Stomach (tissue), 9 donors: ENCODE data around the gene RGS3. TPM values are rescaled to one million over a fixed set of nuclear protein-coding genes. Genes with fewer than 3 reads are reported as not detected.

Experiments
- DNase-seq, 2 donors: peaks; one replicate each; pipeline versions ENCODE4 v3.0.0 to v3.0.0-alpha.2; 2013 to 2019
- H3K27ac ChIP-seq, 5 donors: fragments of 200-600 bp in 4 of 5; sonication (generic) in 4 of 5; one replicate each; pipeline ENCODE4 v1.5.1; 2013 to 2019; ENCODE audit warnings: mild to moderate bottlenecking in 1 of 5, moderate library complexity in 1 of 5
- H3K27me3 ChIP-seq, 3 donors: fragments of 200-600 bp; sonication (generic); one replicate each; pipeline ENCODE4 v1.5.1; 2017 to 2019; ENCODE audit warnings: mixed run types in 1 of 3
- H3K36me3 ChIP-seq, 4 donors: fragments of 200-600 bp; sonication (generic); 1 replicate in 3 of 4; 2 replicates in 1 of 4; pipeline ENCODE4 v1.5.1; 2016 to 2019
- H3K4me1 ChIP-seq, 4 donors: fragments of 200-600 bp; sonication (generic); one replicate each; pipeline ENCODE4 v1.5.1; 2016 to 2019
- H3K4me3 ChIP-seq, 4 donors: fragments of 200-600 bp; sonication (generic) in 3 of 4; one replicate each; pipeline ENCODE4 v1.5.1; 2016 to 2019; ENCODE audit warnings: mild to moderate bottlenecking in 1 of 4
- H3K9me3 ChIP-seq, 4 donors: fragments of 200-600 bp; sonication (generic); one replicate each; pipeline ENCODE4 v1.5.1; 2016 to 2019
- CTCF ChIP-seq, 7 experiments: fragments of 450-650 bp in 4 of 7; fragments of 200-600 bp in 3 of 7; sonication (generic) in 3 of 7; IDR thresholded peaks; one replicate each; pipeline ENCODE4 v1.5.1; 2016 to 2019; ENCODE audit warnings: antibody characterized with exemption in 7 of 7, control low read depth in 2 of 7, mild to moderate bottlenecking in 1 of 7
- EP300 ChIP-seq: sonication (generic); formaldehyde crosslinking; IDR thresholded peaks from one replicate; pipeline ENCODE4 v1.6.1; 2017; ENCODE audit warnings: antibody characterized with exemption
- POLR2A ChIP-seq, 4 donors: fragments of 450-650 bp; IDR thresholded peaks; one replicate each; pipeline ENCODE4 v1.6.1; 2016; ENCODE audit warnings: antibody characterized with exemption in 4 of 4, control low read depth in 2 of 4, mild to moderate bottlenecking in 1 of 4, moderate library complexity in 1 of 4
- POLR2AphosphoS5 ChIP-seq, 3 donors: sonication (generic); formaldehyde crosslinking; IDR thresholded peaks; one replicate each; pipeline ENCODE4 v1.6.1; 2016; ENCODE audit warnings: antibody characterized with exemption in 3 of 3
- WGBS, 5 donors: extraction: QIAGEN DNeasy Blood & Tissue Kit in 3 of 5; methylation state at CpG; one replicate each; pipeline versions ENCODE4 v1.1.5 to v1.1.7; 2013 to 2018; 5-methylcytosine and 5-hydroxymethylcytosine counted together
- intact Hi-C: fragments of 100-400 bp; cut with DNase I; formaldehyde crosslinking; loops from one replicate; pipeline ENCODE4 v1.15.1; 2023; ENCODE audit warnings: low total_unique reads
- polyA plus RNA-seq, 3 donors: library from polyadenylated mRNA; stranded (reverse); fragments of 200-250 nt; gene quantifications; one replicate each; pipeline ENCODE4 v1.2.3, GENCODE V29; 2013
- total RNA-seq, 5 donors: library from RNA; depleted of rRNA; stranded (reverse); fragments of >200 nt; gene quantifications; one replicate each; pipeline versions ENCODE4 v1.1.0 to v1.2.3, GENCODE V29; 2014 to 2016
- donor health status: healthy with polysubstance abuse.
- donor health status: Bipolar disorder and iron deficiency.
- donor health status: healthy.

Gene RGS3
- total and polyA plus RNA-seq, 8 donors: 26.6 to 71.4 (median 35.7) TPM

GRCh38 chr9:113523421-113524141 is 60.1 kb downstream of the RGS3 start:
- WGBS, 5 donors: 41 to 64% (median 55%) methylated on average over 17 to 19 of the region's 19 CpGs
- Histone ChIP-seq H3K27ac (peak overlapping the region; percentile 3 to 80 (median 65)), H3K4me3 (peak overlapping the region in 1 of 4 donors; percentile 16), H3K4me1 (peaks cover 48 to 95% (median 71%) of the 10 kb centered on the region in 4 donors), H3K27me3 (no peaks in the 10 kb centered on the region), H3K9me3 (no peaks in the 10 kb centered on the region), H3K36me3 (peaks cover 2 to 25% (median 15%) of the 10 kb centered on the region in 4 donors)
- TF ChIP-seq POLR2AphosphoS5 (IDR thresholded peaks at IDR 0.05) (no peak), EP300 (no peak), CTCF (IDR thresholded peaks at IDR 0.05) (no peak), POLR2A (IDR thresholded peaks at IDR 0.05) (no peak)
- intact Hi-C loops: no loop called here
- DNase-seq: peak in 1 of 2 donors; percentile 50

- TF ChIP-seq POLR2A (IDR thresholded peaks at IDR 0.05): no peak
- intact Hi-C loops: no loop called here
- Histone ChIP-seq H3K36me3 (peaks cover 6 to 33% (median 23%) of the 10 kb centered on the region in 4 donors), H3K9me3 (no peaks in the 10 kb centered on the region), H3K27ac (peak overlapping the region; percentile 3 to 80 (median 65)), H3K4me1 (peaks cover 47 to 90% (median 71%) of the 10 kb centered on the region in 4 donors), H3K27me3 (no peaks in the 10 kb centered on the region), H3K4me3 (no peak overlapping the region)
- DNase-seq: peak; percentile 42 to 63
- 63 to 89% (median 82%) methylated on average over 4 of the region's 4 CpGs for WGBS, 5 donors
These were observed 60.9 kb downstream of the RGS3 start for GRCh38 chr9:113524468-113524867.

- no peak for DNase-seq
- TF ChIP-seq POLR2A (IDR thresholded peaks at IDR 0.05): no peak
- no peak for TF ChIP-seq CTCF (IDR thresholded peaks at IDR 0.05)
- TF ChIP-seq EP300: no peak
- no peak for TF ChIP-seq POLR2AphosphoS5 (IDR thresholded peaks at IDR 0.05)
- Histone ChIP-seq H3K4me3 (no peak overlapping the region), H3K36me3 (peaks cover 6 to 41% (median 29%) of the 10 kb centered on the region in 4 donors), H3K27me3 (no peaks in the 10 kb centered on the region), H3K4me1 (peaks cover 47 to 83% (median 65%) of the 10 kb centered on the region in 4 donors), H3K9me3 (no peaks in the 10 kb centered on the region), H3K27ac (peak overlapping the region in 2 of 5 donors; percentile 65 to 80)
- WGBS, 5 donors: 78 to 92% (median 90%) methylated on average over 4 of the region's 4 CpGs
- intact Hi-C loops: no loop called here
These were observed 61.7 kb downstream of the RGS3 start for GRCh38 chr9:113525205-113525604.

GRCh38 chr9:113525831-113526230 is 62.3 kb downstream of the RGS3 start:
- 86 to 94% (median 91%) methylated on average over 7 to 8 of the region's 8 CpGs for WGBS, 5 donors
- Histone ChIP-seq H3K27ac (peak overlapping the region in 2 of 5 donors; percentile 65 to 80), H3K36me3 (peaks cover 9 to 46% (median 35%) of the 10 kb centered on the region in 4 donors), H3K4me3 (no peak overlapping the region), H3K9me3 (no peaks in the 10 kb centered on the region), H3K4me1 (peaks cover 47 to 77% (median 62%) of the 10 kb centered on the region in 4 donors), H3K27me3 (no peaks in the 10 kb centered on the region)
- intact Hi-C loops: no loop called here
- DNase-seq: no peak
- TF ChIP-seq POLR2AphosphoS5 (IDR thresholded peaks at IDR 0.05) (no peak), POLR2A (IDR thresholded peaks at IDR 0.05) (no peak), EP300 (no peak), CTCF (IDR thresholded peaks at IDR 0.05) (no peak)
